ENCODE results near the gene KRTAP22-2.

Gene KRTAP22-2

GRCh38 chr21:30620080-30620479, 29.9 kb upstream of the KRTAP22-2 start:
- no peaks in the 10 kb centered on the region for H3K27me3 ChIP-seq (ENCODE audit: insufficient read depth, low read depth)
- no peak overlapping the region for H3K27ac ChIP-seq
- H2AFZ ChIP-seq (ENCODE audit: low read depth): no peak overlapping the region
- no peaks in the 10 kb centered on the region for H3K36me3 ChIP-seq (ENCODE audit: insufficient read depth)
- H3K4me3 ChIP-seq (IDR thresholded peaks at IDR 0.05; ENCODE audit: insufficient read depth, low read depth, low read length): no peak overlapping the region
- no peak for TF ChIP-seq CTCF (conservative IDR thresholded peaks at IDR 0.05; ENCODE audit: low read depth, low read length)
- H4K20me1 ChIP-seq (ENCODE audit: insufficient read depth): no peaks in the 10 kb centered on the region
- no peaks in the 10 kb centered on the region for H3K4me1 ChIP-seq (ENCODE audit: low read depth, poor library complexity, severe bottlenecking)
- no peak overlapping the region for H3K9ac ChIP-seq
- no peaks in the 10 kb centered on the region for H3K79me2 ChIP-seq (ENCODE audit: insufficient read depth, low read depth)
- H3K4me2 ChIP-seq: no peak overlapping the region

DNA sequence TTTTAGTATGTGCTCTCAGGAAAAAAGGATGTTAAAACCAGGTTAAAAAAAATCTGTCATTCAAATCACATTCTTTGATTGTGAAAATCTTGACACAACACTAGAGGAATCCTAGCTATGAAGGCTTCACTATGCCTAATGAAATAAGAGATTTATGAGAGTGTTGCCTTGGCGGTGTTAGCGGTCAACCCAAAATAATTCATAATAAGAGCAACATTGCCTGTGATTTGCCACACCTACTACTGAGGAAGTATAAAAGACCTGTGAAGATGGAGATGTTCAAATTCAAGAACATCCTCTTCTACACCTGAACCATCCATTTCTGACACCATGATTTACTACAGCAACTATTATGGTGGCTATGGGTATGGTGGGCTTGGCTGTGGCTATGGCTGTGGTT, 25.9 kb upstream of the KRTAP22-2 start, which contains the start of gene KRTAP20-1:
TSS of gene KRTAP20-1 (plus strand) at position 301 of the 400 bp plus-strand sequence. CDS start at position 331, 30 bp downstream.
- Histone ChIP-seq H4K20me1 (ENCODE audit: insufficient read depth) (no peaks in the 10 kb centered on the region), H3K4me2 (no peak within 1 kb of the TSS), H3K27me3 (ENCODE audit: insufficient read depth, low read depth) (no peaks in the 10 kb centered on the region), H3K9ac (no peak within 1 kb of the TSS), H3K4me3 (IDR thresholded peaks at IDR 0.05; ENCODE audit: insufficient read depth, low read depth, low read length) (no peak within 1 kb of the TSS), H3K27ac (no peak within 1 kb of the TSS), H3K36me3 (ENCODE audit: insufficient read depth) (no peaks in the 10 kb centered on the region), H2AFZ (ENCODE audit: low read depth) (no peak within 1 kb of the TSS), H3K4me1 (ENCODE audit: low read depth, poor library complexity, severe bottlenecking) (peaks cover 14% of the 10 kb centered on the region), H3K79me2 (ENCODE audit: insufficient read depth, low read depth) (no peaks in the 10 kb centered on the region)
- no peak for TF ChIP-seq CTCF (conservative IDR thresholded peaks at IDR 0.05; ENCODE audit: low read depth, low read length)

DNA sequence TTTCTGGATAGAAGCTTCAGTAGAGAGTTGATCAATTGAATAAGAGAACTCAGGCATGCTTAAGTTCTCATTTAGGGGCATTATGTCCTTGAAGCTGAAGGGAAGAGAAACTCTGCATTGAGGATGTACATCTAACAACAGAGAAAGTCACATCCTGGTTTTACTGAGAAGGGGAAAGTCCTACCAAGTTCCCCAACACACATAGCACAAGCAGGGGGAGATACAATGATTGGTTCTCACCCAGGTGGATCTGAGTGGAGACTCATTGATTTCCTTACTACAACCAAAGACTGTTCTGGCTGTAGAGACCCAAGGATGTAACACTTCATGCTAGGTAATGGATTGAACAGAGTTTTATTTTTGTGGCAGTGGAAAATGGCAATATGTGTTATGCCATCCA, 25.0 kb upstream of the KRTAP22-2 start:
- H3K4me1 ChIP-seq (ENCODE audit: low read depth, poor library complexity, severe bottlenecking): peaks cover 14% of the 10 kb centered on the region
- no peak overlapping the region for H3K4me3 ChIP-seq (IDR thresholded peaks at IDR 0.05; ENCODE audit: insufficient read depth, low read depth, low read length)
- no peak overlapping the region for H3K9ac ChIP-seq
- H3K4me2 ChIP-seq: no peak overlapping the region
- H3K36me3 ChIP-seq (ENCODE audit: insufficient read depth): no peaks in the 10 kb centered on the region
- no peak overlapping the region for H2AFZ ChIP-seq (ENCODE audit: low read depth)
- H3K27ac ChIP-seq: no peak overlapping the region
- no peaks in the 10 kb centered on the region for H3K79me2 ChIP-seq (ENCODE audit: insufficient read depth, low read depth)
- no peaks in the 10 kb centered on the region for H3K27me3 ChIP-seq (ENCODE audit: insufficient read depth, low read depth)
- no peak for TF ChIP-seq CTCF (conservative IDR thresholded peaks at IDR 0.05; ENCODE audit: low read depth, low read length)
- H4K20me1 ChIP-seq (ENCODE audit: insufficient read depth): no peaks in the 10 kb centered on the region

DNA sequence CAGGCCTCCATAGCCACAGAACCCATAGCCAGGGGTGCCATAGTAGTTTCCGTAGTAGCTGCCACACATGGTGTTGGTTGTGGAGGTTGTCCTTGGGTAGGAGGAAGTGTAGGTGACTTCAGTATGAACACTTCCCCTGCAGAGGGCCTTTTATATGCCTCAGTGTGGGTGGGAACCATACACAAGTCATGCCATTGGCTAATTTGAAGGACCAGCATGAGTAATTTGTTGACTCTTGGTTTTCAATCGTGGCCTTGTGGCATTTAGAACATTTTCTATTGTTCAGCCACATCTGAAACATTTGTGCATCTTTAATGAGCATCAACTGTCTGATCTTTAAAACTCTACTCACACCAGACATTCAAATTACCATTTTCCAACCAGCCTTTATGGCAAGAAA, 23.6 kb upstream of the KRTAP22-2 start, which contains the start of gene KRTAP6-1:
TSS of gene KRTAP6-1 (minus strand) at position 95 of the 400 bp plus-strand sequence. CDS start at position 69, 26 bp downstream.
- no peak for TF ChIP-seq CTCF (conservative IDR thresholded peaks at IDR 0.05; ENCODE audit: low read depth, low read length)
- Histone ChIP-seq H3K9ac (no peak within 1 kb of the TSS), H3K27ac (no peak within 1 kb of the TSS)

More for the DNA sequence above, 23.6 kb upstream of the KRTAP22-2 start, which contains the start of gene KRTAP6-1:
- Histone ChIP-seq H4K20me1 (ENCODE audit: insufficient read depth) (no peaks in the 10 kb centered on the region), H3K4me1 (ENCODE audit: low read depth, poor library complexity, severe bottlenecking) (peaks cover 14% of the 10 kb centered on the region), H3K79me2 (ENCODE audit: insufficient read depth, low read depth) (no peaks in the 10 kb centered on the region), H2AFZ (ENCODE audit: low read depth) (no peak within 1 kb of the TSS), H3K4me3 (IDR thresholded peaks at IDR 0.05; ENCODE audit: insufficient read depth, low read depth, low read length) (no peak within 1 kb of the TSS), H3K36me3 (ENCODE audit: insufficient read depth) (no peaks in the 10 kb centered on the region), H3K4me2 (no peak within 1 kb of the TSS; the same call in 1 of the 2 replicates), H3K27me3 (ENCODE audit: insufficient read depth, low read depth) (no peaks in the 10 kb centered on the region)

Data from KMS-11 (cell line).